IMR-90 (cell line): ENCODE measurements around the gene VDAC1. TPM values are rescaled to one million over a fixed set of nuclear protein-coding genes. Genes with fewer than 3 reads are reported as not detected.
A peak's percentile ranks its signal among the peaks of the same experiment; 100 is the strongest.

Experiments used
- ATAC-seq: fragments of 200-7000 bp; cut with Tn5 transposase; 2 replicates; pipeline ENCODE4 v1.9.1; 2020; ENCODE audit warnings: low read depth, mild to moderate bottlenecking, moderate library complexity
- BruUV-seq: library from RNA; stranded (reverse); fragments of 400-500 nt; replicated peaks from 2 replicates; lab custom pipeline; 2021; lab: Mats Ljungman, UMichigan
- CTCF ChIA-PET: fragments of 300-600 bp; formaldehyde crosslinking; extraction: SDS; loops from one replicate; lab custom pipeline; 2021; ENCODE audit warnings: antibody characterized with exemption; lab: Yijun Ruan, JAX
- POLR2A ChIA-PET: fragments of 300-600 bp; sonication (Branson Sonifier 250); formaldehyde crosslinking; loops from one replicate; lab custom pipeline; 2022; ENCODE audit warnings: antibody characterized with exemption; ENCODE audit not compliant: unreplicated experiment; lab: Charles Lee
- DNase-seq: peaks from one replicate; pipeline ENCODE4 v3.0.0; 2013
- H2AFZ ChIP-seq: replicated peaks from 2 replicates; pipeline ENCODE3; 2013; ENCODE audit warnings: low read length, mild to moderate bottlenecking; ENCODE audit not compliant: poor library complexity
- H2AK5ac ChIP-seq: 2 replicates; pipeline ENCODE4 v1.6.1; 2013; ENCODE audit warnings: low read depth, low read length, inconsistent platforms
- H2AK9ac ChIP-seq: replicated peaks from 2 replicates; pipeline ENCODE3; 2013; ENCODE audit warnings: mild to moderate bottlenecking, low read depth, low read length, moderate library complexity; ENCODE audit not compliant: poor library complexity
- H2BK120ac ChIP-seq: 2 replicates; pipeline ENCODE4 v1.6.1; 2013; ENCODE audit warnings: low read depth, low read length, inconsistent platforms
- H2BK15ac ChIP-seq: 3 replicates; pipeline ENCODE4 v1.6.1; 2013; ENCODE audit warnings: low read depth, low read length, inconsistent platforms
- H2BK20ac ChIP-seq: 2 replicates; pipeline ENCODE4 v1.6.1; 2013; ENCODE audit warnings: low read depth, mild to moderate bottlenecking, inconsistent platforms, low read length, moderate library complexity
- H2BK5ac ChIP-seq: 2 replicates; pipeline ENCODE4 v1.6.1; 2013; ENCODE audit warnings: mild to moderate bottlenecking, low read depth, low read length, inconsistent platforms; ENCODE audit not compliant: poor library complexity, severe bottlenecking
- H3K14ac ChIP-seq: replicated peaks from 2 replicates; pipeline ENCODE4 v1.6.1; 2013; ENCODE audit warnings: low read depth, low read length, inconsistent platforms
- H3K18ac ChIP-seq: 2 replicates; pipeline ENCODE4 v1.6.1; 2013; ENCODE audit warnings: low read depth, low read length, control low read depth
- H3K23ac ChIP-seq: 2 replicates; pipeline ENCODE4 v1.6.1; 2013; ENCODE audit warnings: low read depth, low read length, inconsistent platforms
- H3K27ac ChIP-seq: 2 replicates; pipeline ENCODE4 v1.5.1; 2013; ENCODE audit warnings: mild to moderate bottlenecking, control low read depth, low read length; ENCODE audit not compliant: insufficient read depth
- H3K27me3 ChIP-seq: 2 replicates; pipeline ENCODE4 v1.6.1; 2013; ENCODE audit warnings: low read length; ENCODE audit not compliant: control insufficient read depth, insufficient read depth
- H3K36me3 ChIP-seq: 2 replicates; pipeline ENCODE4 v1.6.1; 2013; ENCODE audit warnings: low read length, mixed read lengths; ENCODE audit not compliant: control insufficient read depth, insufficient read depth
- H3K4ac ChIP-seq: 2 replicates; pipeline ENCODE4 v1.6.1; 2013; ENCODE audit warnings: low read depth, low read length, inconsistent platforms
- H3K4me1 ChIP-seq: 2 replicates; pipeline ENCODE4 v1.6.1; 2013; ENCODE audit warnings: low read length, mixed read lengths; ENCODE audit not compliant: control insufficient read depth, insufficient read depth
- H3K4me2 ChIP-seq: 2 replicates; pipeline ENCODE4 v1.6.1; 2013; ENCODE audit warnings: low read depth, mild to moderate bottlenecking, control low read depth, low read length, moderate library complexity
- H3K4me3 ChIP-seq: 2 replicates; pipeline ENCODE4 v1.5.1; 2013; ENCODE audit warnings: low read depth, mild to moderate bottlenecking, control low read depth, low read length, moderate library complexity; ENCODE audit not compliant: insufficient read depth
- H3K56ac ChIP-seq: 2 replicates; pipeline ENCODE4 v1.6.1; 2013; ENCODE audit warnings: low read length, inconsistent platforms; ENCODE audit not compliant: insufficient read depth; ENCODE audit errors: extremely low read depth
- H3K79me1 ChIP-seq, 2 experiments: 2 replicates each; pipeline ENCODE4 v1.6.1; 2013; ENCODE audit warnings: low read length in 2 of 2, inconsistent platforms in 1 of 2, low read depth in 1 of 2
- H3K9ac ChIP-seq: 2 replicates; pipeline ENCODE4 v1.6.1; 2013; ENCODE audit warnings: low read depth, low read length, control low read depth
- H3K9me1 ChIP-seq: 2 replicates; pipeline ENCODE4 v1.6.1; 2013; ENCODE audit warnings: low read length, inconsistent platforms; ENCODE audit not compliant: insufficient read depth
- H3K9me3 ChIP-seq: 2 replicates; pipeline ENCODE4 v1.6.1; 2013; ENCODE audit warnings: low read length; ENCODE audit not compliant: control insufficient read depth, insufficient read depth
- H4K20me1 ChIP-seq: 2 replicates; pipeline ENCODE4 v1.6.1; 2013; ENCODE audit warnings: low read length, inconsistent platforms; ENCODE audit not compliant: insufficient read depth
- H4K5ac ChIP-seq: 2 replicates; pipeline ENCODE4 v1.6.1; 2013; ENCODE audit warnings: mild to moderate bottlenecking, low read depth, low read length, control low read depth
- H4K8ac ChIP-seq, 2 experiments: 2 replicates each; pipeline ENCODE4 v1.6.1; 2013; ENCODE audit warnings: low read depth in 2 of 2, low read length in 2 of 2, control low read depth in 1 of 2, inconsistent platforms in 1 of 2
- H4K91ac ChIP-seq: 2 replicates; pipeline ENCODE4 v1.6.1; 2013; ENCODE audit warnings: low read depth, low read length, inconsistent platforms; ENCODE audit not compliant: insufficient read depth
- CEBPB ChIP-seq: IDR thresholded peaks from 2 replicates; pipeline ENCODE4 v1.6.1; 2012; ENCODE audit warnings: low read depth, low read length, improper control_type of control experiment
- CTCF ChIP-seq: conservative IDR thresholded peaks from 2 replicates; pipeline ENCODE4 v1.5.1; 2012; ENCODE audit warnings: mild to moderate bottlenecking, low read depth, low read length, improper control_type of control experiment
- FOS ChIP-seq: fragments of 150-350 bp; IDR thresholded peaks from 2 replicates; pipeline ENCODE4 v1.6.1; 2016; ENCODE audit warnings: low read depth, low read length
- MAFK ChIP-seq: IDR thresholded peaks from 2 replicates; pipeline ENCODE4 v1.6.1; 2012; ENCODE audit warnings: low read depth, low read length, improper control_type of control experiment
- MAZ ChIP-seq: IDR thresholded peaks from 2 replicates; pipeline ENCODE4 v1.6.1; 2012; ENCODE audit warnings: low read depth, mild to moderate bottlenecking, low read length, improper control_type of control experiment, moderate library complexity, borderline replicate concordance
- MXI1 ChIP-seq: IDR thresholded peaks from 2 replicates; pipeline ENCODE4 v1.6.1; 2012; ENCODE audit warnings: low read depth, mild to moderate bottlenecking, low read length, moderate library complexity, borderline replicate concordance
- NFE2L2 ChIP-seq: fragments of 150-350 bp; IDR thresholded peaks from 2 replicates; pipeline ENCODE4 v1.6.1; 2016; ENCODE audit warnings: low read depth, mild to moderate bottlenecking, low read length
- POLR2A ChIP-seq: IDR thresholded peaks from 2 replicates; pipeline ENCODE4 v1.6.1; 2012; ENCODE audit warnings: mild to moderate bottlenecking, low read depth, low read length
- RAD21 ChIP-seq: IDR thresholded peaks from 2 replicates; pipeline ENCODE4 v1.6.1; 2012; ENCODE audit warnings: low read length, improper control_type of control experiment
- RFX5 ChIP-seq: IDR thresholded peaks from 2 replicates; pipeline ENCODE4 v1.8.0; 2012; ENCODE audit warnings: low read depth, mild to moderate bottlenecking, low read length, moderate library complexity
- SMC3 ChIP-seq: fragments of 150-350 bp; IDR thresholded peaks from 2 replicates; pipeline ENCODE4 v1.6.1; 2016; ENCODE audit warnings: low read depth, mild to moderate bottlenecking, antibody characterized with exemption, low read length, moderate library complexity
- WGBS, 2 experiments: methylation state at CpG; one replicate each; pipeline versions ENCODE4 v1.1.5 to v1.1.7; 2013; ENCODE audit warnings: missing lambda C conversion rate in 2 of 2; ENCODE audit not compliant: insufficient read length in 1 of 2; ENCODE audit errors: extremely low coverage in 2 of 2; 5-methylcytosine and 5-hydroxymethylcytosine counted together
- dilution Hi-C: fragments of 300-500 bp; cut with HindIII; formaldehyde crosslinking; loops from one replicate; pipeline ENCODE4 v1.14.3; 2018; ENCODE audit warnings: low sequenced_read_pairs; ENCODE audit not compliant: unreplicated experiment
- in situ Hi-C: fragments of 300-500 bp; cut with MboI; formaldehyde crosslinking; loops from 3 replicates; pipeline ENCODE4 v1.14.3; 2019; ENCODE audit warnings: low sequenced_read_pairs, inconsistent platforms, mixed read lengths
- intact Hi-C: fragments of 100-400 bp; cut with micrococcal nuclease; formaldehyde crosslinking; loops from 2 replicates; pipeline ENCODE4 v1.10.0; 2022
- polyA plus RNA-seq, 3 experiments: library from polyadenylated mRNA; depleted of rRNA; stranded (reverse); fragments of >200 nt; gene quantifications; 2 replicates each; pipeline ENCODE4 v1.2.3, GENCODE V29; 2012; ENCODE audit warnings: low replicate concordance in 1 of 3
- total RNA-seq: library from RNA; depleted of rRNA; stranded (reverse); fragments of >200 nt; gene quantifications from 2 replicates; pipeline ENCODE4 v1.2.3, GENCODE V29; 2012

VDAC1 gene
- total and polyA plus RNA-seq, 2 of the 4 experiments (the other 2 are of a cell fraction) = 289 to 365 TPM

GRCh38 chr5:133967124-133967523 is 37.7 kb downstream of the VDAC1 start:
- Histone ChIP-seq H2AFZ (no peak overlapping the region), H4K5ac (no peak overlapping the region), H4K20me1 (peaks cover 16% of the 10 kb centered on the region; the same call in 1 of the 2 replicates), H2BK5ac (no peak overlapping the region), H3K27me3 (no peaks in the 10 kb centered on the region), H3K79me1 (peaks cover 15 to 46% of the 10 kb centered on the region in 2 experiments), H2BK20ac (no peak overlapping the region), H3K9ac (peak overlapping the region; percentile 89), H3K14ac (no peak overlapping the region), H3K18ac (no peak overlapping the region), H3K23ac (no peak overlapping the region), H2BK15ac (no peak overlapping the region), H2AK9ac (no peak overlapping the region), H4K8ac (0 out of 4 replicates have a peak overlapping the region, but pooled peaks of 1 of the 2 experiments have one; percentile 2), H4K91ac (no peak overlapping the region), H3K4me3 (no peak overlapping the region), H3K36me3 (peaks cover 5% of the 10 kb centered on the region), H3K9me3 (peaks cover 2% of the 10 kb centered on the region; the same call in 1 of the 2 replicates), H3K4me2 (peak overlapping the region; percentile 92), H2AK5ac (no peak overlapping the region), H2BK120ac (no peak overlapping the region), H3K4me1 (peaks cover 14% of the 10 kb centered on the region), H3K27ac (no peak overlapping the region), H3K4ac (no peak overlapping the region), H3K56ac (no peak overlapping the region), H3K9me1 (peaks cover 4% of the 10 kb centered on the region; the same call in 1 of the 2 replicates)
- BruUV-seq = no TSS peak
- in situ Hi-C loops = no loop called here
- ATAC-seq (no peak), DNase-seq (no peak)
- ChIA-PET CTCF (no interaction called here), POLR2A (no interaction called here)
- WGBS, 2 experiments = 86% methylated on average over 1 of the region's 5 CpGs; no CpG with 5 or more reads in 1 of the 2 experiments
- intact Hi-C loops = no loop called here
- dilution Hi-C loops = no loop called here
- TF ChIP-seq SMC3 (no peak), NFE2L2 (no peak), CEBPB (no peak), MAFK (no peak), FOS (no peak), MAZ (no peak), MXI1 (no peak), RAD21 (no peak), POLR2A (no peak), CTCF (no peak), RFX5 (no peak)
